Type B pancreatic cell (in vitro differentiated cells): Measurements from ENCODE around the gene HAUS3. TPM values are rescaled to one million over a fixed set of nuclear protein-coding genes. Genes with fewer than 3 reads are reported as not detected.

Source experiments
- DNase-seq: peaks from one replicate; pipeline ENCODE4 v3.0.0; 2021; ENCODE audit warnings: mixed read lengths; ENCODE audit not compliant: unreplicated experiment; ENCODE audit errors: extremely low spot score
- H3K27ac Mint-ChIP-seq: 2 replicates; pipeline ENCODE4 v1.8.0; 2021; ENCODE audit warnings: mild to moderate bottlenecking, mixed read lengths
- H3K27me3 Mint-ChIP-seq: 2 replicates; pipeline ENCODE4 v1.8.0; 2021; ENCODE audit warnings: mixed read lengths
- H3K36me3 Mint-ChIP-seq: 2 replicates; pipeline ENCODE4 v1.8.0; 2021; ENCODE audit warnings: mixed read lengths
- H3K4me1 Mint-ChIP-seq: one replicate; pipeline ENCODE4 v1.8.0; 2021; ENCODE audit warnings: mixed read lengths; ENCODE audit not compliant: unreplicated experiment
- H3K4me3 Mint-ChIP-seq: 2 replicates; pipeline ENCODE4 v1.8.0; 2021; ENCODE audit warnings: mild to moderate bottlenecking, mixed read lengths
- H3K9me3 Mint-ChIP-seq: 2 replicates; pipeline ENCODE4 v1.8.0; 2021; ENCODE audit warnings: mixed read lengths
- CTCF ChIP-seq: fragments of 200-600 bp; sonication (generic); conservative IDR thresholded peaks from 2 replicates; pipeline ENCODE4 v1.5.0; 2021; ENCODE audit warnings: antibody characterized with exemption, mild to moderate bottlenecking
- long read RNA-seq: library from polyadenylated mRNA; unstranded; transcript quantifications from one replicate; pipeline ENCODE4 v2.0.0, GENCODE V29; 2020
- total RNA-seq: library from RNA; stranded (reverse); gene quantifications from 2 replicates; pipeline ENCODE4 v1.2.1, GENCODE V29; 2021; ENCODE audit warnings: low replicate concordance

Gene HAUS3
- total RNA-seq: 12.3 and 19.7 TPM in 2 replicates
- long read RNA-seq, full-length matches to known transcripts: 21 of 36 reads
- long read RNA-seq, partial matches to known transcripts: 11 of 36 reads
- long read RNA-seq, other reads (novel, unspliced or antisense): 4 of 36 reads

GRCh38 chr4:2241410-2242353, at the start of gene HAUS3, which contains the start of gene POLN:
Gene HAUS3 (minus strand): TSS chr4:2242121. CDS start chr4:2240946, 1,175 bp downstream.
Gene POLN (minus strand): TSS chr4:2242121. CDS start chr4:2229231, 12,890 bp downstream.
- peak within 1 kb of the TSS; percentile 81 for H3K27ac Mint-ChIP-seq
- H3K36me3 Mint-ChIP-seq: peaks cover 18% of the 10 kb centered on the region
- DNase-seq: peak; percentile 100
- no peaks in the 10 kb centered on the region for H3K27me3 Mint-ChIP-seq
- peak; percentile 33 for TF ChIP-seq CTCF
- peaks cover 45% of the 10 kb centered on the region for H3K4me1 Mint-ChIP-seq
- no peaks in the 10 kb centered on the region for H3K9me3 Mint-ChIP-seq
- peak within 1 kb of the TSS; percentile 96 for H3K4me3 Mint-ChIP-seq

GRCh38 chr4:2290974-2291704, 49.2 kb upstream of the HAUS3 start:
- H3K27ac Mint-ChIP-seq: no peak overlapping the region
- no peaks in the 10 kb centered on the region for H3K36me3 Mint-ChIP-seq
- DNase-seq: peak; percentile 66

GRCh38 chr4:2290488-2290887, 48.6 kb upstream of the HAUS3 start:
- peaks cover 3% of the 10 kb centered on the region for H3K27me3 Mint-ChIP-seq

More at GRCh38 chr4:2290974-2291704, 49.2 kb upstream of the HAUS3 start:
- Mint-ChIP-seq H3K9me3 (peaks cover 7% of the 10 kb centered on the region), H3K4me1 (peaks cover 11% of the 10 kb centered on the region), H3K27me3 (peaks cover 3% of the 10 kb centered on the region), H3K4me3 (no peak overlapping the region)
- no peak for TF ChIP-seq CTCF

GRCh38 chr4:2289955-2290333, 48.0 kb upstream of the HAUS3 start:
- no peak overlapping the region for H3K4me3 Mint-ChIP-seq
- H3K27me3 Mint-ChIP-seq: peaks cover 3% of the 10 kb centered on the region
- peaks cover 11% of the 10 kb centered on the region for H3K4me1 Mint-ChIP-seq
- TF ChIP-seq CTCF: no peak
- no peak overlapping the region for H3K27ac Mint-ChIP-seq
- peak; percentile 66 for DNase-seq
- H3K36me3 Mint-ChIP-seq: no peaks in the 10 kb centered on the region
- H3K9me3 Mint-ChIP-seq: peaks cover 7% of the 10 kb centered on the region

More at GRCh38 chr4:2290488-2290887, 48.6 kb upstream of the HAUS3 start:
- H3K4me3 Mint-ChIP-seq: no peak overlapping the region
- H3K36me3 Mint-ChIP-seq: no peaks in the 10 kb centered on the region
- no peak overlapping the region for H3K27ac Mint-ChIP-seq
- no peak for TF ChIP-seq CTCF
- peaks cover 11% of the 10 kb centered on the region for H3K4me1 Mint-ChIP-seq
- peaks cover 7% of the 10 kb centered on the region for H3K9me3 Mint-ChIP-seq
- no peak for DNase-seq

GRCh38 chr4:2289311-2289954, 47.5 kb upstream of the HAUS3 start:
- DNase-seq: peak; percentile 55
- Mint-ChIP-seq H3K27me3 (peaks cover 3% of the 10 kb centered on the region), H3K4me3 (no peak overlapping the region), H3K4me1 (peaks cover 11% of the 10 kb centered on the region), H3K9me3 (peaks cover 7% of the 10 kb centered on the region), H3K27ac (no peak overlapping the region), H3K36me3 (no peaks in the 10 kb centered on the region)
- TF ChIP-seq CTCF: no peak
